Measurements from ENCODE around the gene CDH23. TPM values are rescaled to one million over a fixed set of nuclear protein-coding genes. Genes with fewer than 3 reads are reported as not detected.

CDH23 gene
- total and polyA plus RNA-seq, 10 donors, result 2.0 to 19.9 (median 11.0) TPM

GRCh38 chr10:71838264-71839211 lies 441.8 kb downstream of the CDH23 start:
- intact Hi-C loops (cut with DNase I; ENCODE audit: low total_unique reads), result loop anchor here (10.0 kb wide), 1 partner anchor 46 kb away; no protein-coding TSS in a partner anchor
- WGBS, 5 donors, result 67 to 80% (median 72%) methylated on average over 14 of the region's 14 CpGs
- H3K27ac ChIP-seq, result peak overlapping the region in 6 of 8 donors; percentile 17 to 85 (median 76)

GRCh38 chr10:71840177-71840957 lies 443.6 kb downstream of the CDH23 start:
- DNase-seq, result no peak
- Histone ChIP-seq H3K27ac (peak overlapping the region in 3 of 8 donors; percentile 9 to 82 (median 37)), H3K4me1 (peaks cover 63 to 100% (median 99%) of the 10 kb centered on the region in 6 donors)

More at GRCh38 chr10:71838264-71839211, 441.8 kb downstream of the CDH23 start:
- Histone ChIP-seq H3K9me3 (no peaks in the 10 kb centered on the region), H3K4me3 (no peak overlapping the region), H3K36me3 (peaks cover 0 to 40% (median 6%) of the 10 kb centered on the region in 6 donors), H3K27me3 (replicated peaks in 1 of 7) (no peaks in the 10 kb centered on the region), H3K4me1 (peaks cover 58 to 100% (median 99%) of the 10 kb centered on the region in 6 donors)
- no peak for TF ChIP-seq CTCF (IDR thresholded peaks at IDR 0.05 in 8 of 11, conservative IDR thresholded peaks at IDR 0.05 in 3 of 11)
- no peak for DNase-seq

GRCh38 chr10:71840958-71841335 lies 444.2 kb downstream of the CDH23 start:
- Histone ChIP-seq H3K9me3 (no peaks in the 10 kb centered on the region), H3K27me3 (replicated peaks in 1 of 7) (no peaks in the 10 kb centered on the region), H3K36me3 (peaks cover 0 to 27% (median 0%) of the 10 kb centered on the region in 6 donors), H3K27ac (peak overlapping the region in 1 of 8 donors; percentile 2), H3K4me1 (peaks cover 61 to 100% (median 99%) of the 10 kb centered on the region in 6 donors), H3K4me3 (no peak overlapping the region)
- intact Hi-C loops (cut with DNase I; ENCODE audit: low total_unique reads), result no loop called here
- WGBS, 5 donors, result 86 to 91% (median 90%) methylated on average over 4 of the region's 4 CpGs
- no peak for TF ChIP-seq POLR2A (IDR thresholded peaks at IDR 0.05)
- no peak for TF ChIP-seq POLR2AphosphoS5 (IDR thresholded peaks at IDR 0.05)
- no peak for TF ChIP-seq CTCF (IDR thresholded peaks at IDR 0.05 in 8 of 11, conservative IDR thresholded peaks at IDR 0.05 in 3 of 11)
- DNase-seq, result no peak

More at GRCh38 chr10:71840177-71840957, 443.6 kb downstream of the CDH23 start:
- intact Hi-C loops (cut with DNase I; ENCODE audit: low total_unique reads), result no loop called here
- H3K36me3 ChIP-seq, result peaks cover 0 to 27% (median 0%) of the 10 kb centered on the region in 6 donors
- no peaks in the 10 kb centered on the region for H3K27me3 ChIP-seq (replicated peaks in 1 of 7)
- WGBS, 5 donors, result 63 to 78% (median 68%) methylated on average over 6 of the region's 6 CpGs
- no peaks in the 10 kb centered on the region for H3K9me3 ChIP-seq
- TF ChIP-seq POLR2AphosphoS5 (IDR thresholded peaks at IDR 0.05) (no peak), POLR2A (IDR thresholded peaks at IDR 0.05) (no peak), CTCF (IDR thresholded peaks at IDR 0.05 in 8 of 11, conservative IDR thresholded peaks at IDR 0.05 in 3 of 11) (no peak)
- no peak overlapping the region for H3K4me3 ChIP-seq
